ENCODE measurements around the gene SARDH. TPM values are rescaled to one million over a fixed set of nuclear protein-coding genes. Genes with fewer than 3 reads are reported as not detected.
"Not testable (repeated sequence)": the region's sequence is repeated elsewhere in the genome, so short reads cannot be mapped to it uniquely, and the experiment has no call there.

The SARDH gene
- total and polyA plus RNA-seq, 2 of the 8 experiments (the other 6 are each of a cell fraction or from before 2014, with no cell fraction given) = 6.4 to 7.4 TPM

- no peak for TF ChIP-seq SIRT6 (IDR thresholded peaks at IDR 0.05; ENCODE audit: low read length)
- no peak for TF ChIP-seq RBBP5 (IDR thresholded peaks at IDR 0.05; ENCODE audit: borderline replicate concordance, low read depth, low read length)
Observed at GRCh38 chr9:133676450-133676849, 61.7 kb downstream of the SARDH start (continued).

- H3K36me3 ChIP-seq (ENCODE audit: control insufficient read depth in 2 of 4, insufficient read depth in 4 of 4, low read length in 3 of 4); H3K79me2 ChIP-seq (ENCODE audit: control insufficient read depth in 1 of 2, insufficient read depth in 2 of 2, low read length in 2 of 2); H3K4me2 ChIP-seq (ENCODE audit: insufficient read depth in 1 of 2, low read depth in 2 of 2, low read length in 2 of 2); H4K20me1 ChIP-seq (replicated peaks in 1 of 2; ENCODE audit: control insufficient read depth in 1 of 2, insufficient read depth in 2 of 2, low read length in 2 of 2); DNase-seq (ENCODE audit: low read depth in 1 of 2, low spot score in 2 of 2); H3K4me1 ChIP-seq (replicated peaks in 1 of 4; ENCODE audit: control insufficient read depth in 3 of 4, insufficient read depth in 4 of 4, low read length in 3 of 4); FAIRE-seq; H2BK12ac ChIP-seq (ENCODE audit: low read depth, low read length); H4K5ac ChIP-seq (ENCODE audit: insufficient read length, low read depth, low read length); H3K9me3 ChIP-seq (ENCODE audit: insufficient read depth in 2 of 2, low read depth in 1 of 2, low read length in 1 of 2); H2BK20ac ChIP-seq (ENCODE audit: low read length); H2AK5ac ChIP-seq (ENCODE audit: low read depth, low read length); H3K79me1 ChIP-seq (ENCODE audit: low read depth, low read length); H3K56ac ChIP-seq (replicated peaks; ENCODE audit: insufficient read length, low read depth, low read length); H3K4ac ChIP-seq (replicated peaks; ENCODE audit: insufficient read length, low read depth, low read length); H2BK15ac ChIP-seq (ENCODE audit: low read length); H3K4me3 ChIP-seq (ENCODE audit: extremely low read depth in 1 of 4, insufficient read depth in 2 of 4, low read depth in 3 of 4, low read length in 4 of 4); H3K27me3 ChIP-seq (replicated peaks in 1 of 4; ENCODE audit: control insufficient read depth in 3 of 4, extremely low read depth in 1 of 4, insufficient read depth in 3 of 4, low read length in 3 of 4); H3K23me2 ChIP-seq (ENCODE audit: low read depth, low read length); POLR2A ChIA-PET (ENCODE audit: partially characterized antibody); H3K9ac ChIP-seq (replicated peaks in 1 of 4; ENCODE audit: extremely low read depth in 1 of 4, low read depth in 3 of 4, low read length in 3 of 4); H3K23ac ChIP-seq (ENCODE audit: insufficient read length); H2BK120ac ChIP-seq (replicated peaks; ENCODE audit: low read depth, low read length); H3K27ac ChIP-seq (ENCODE audit: low read depth, low read length); H4K91ac ChIP-seq (replicated peaks; ENCODE audit: insufficient read length, low read length); H4K8ac ChIP-seq (ENCODE audit: extremely low read depth, insufficient read depth, low read length); H3K18ac ChIP-seq (ENCODE audit: extremely low read depth, low read length); H2BK5ac ChIP-seq (ENCODE audit: low read depth, low read length); H3K14ac ChIP-seq (ENCODE audit: insufficient read length); H2AFZ ChIP-seq (ENCODE audit: low read length): not testable (repeated sequence)
- CTCF ChIA-PET (ENCODE audit: partially characterized antibody) = interaction anchor here (1.1 to 1.4 kb wide), 2 partner anchors 32 to 87 kb away, joined by 5 read pairs; no protein-coding TSS in a partner anchor
- WGBS, 2 experiments (ENCODE audit: extremely low coverage in 1 of 2, insufficient coverage in 1 of 2, insufficient read length in 1 of 2, insufficient replicate concordance in 2 of 2, low coverage in 1 of 2, low lambda C conversion rate in 2 of 2, missing lambda C conversion rate in 1 of 2) = 96% methylated on average over 3 of the region's 3 CpGs; no CpG with 5 or more reads in 1 of the 2 experiments
Observed at GRCh38 chr9:133675796-133676195, 62.4 kb downstream of the SARDH start.
